Measurements from ENCODE around the gene NRBF2.
"Not testable (repeated sequence)": the region's sequence is repeated elsewhere in the genome, so short reads cannot be mapped to it uniquely, and the experiment has no call there.

NRBF2 gene

DNA sequence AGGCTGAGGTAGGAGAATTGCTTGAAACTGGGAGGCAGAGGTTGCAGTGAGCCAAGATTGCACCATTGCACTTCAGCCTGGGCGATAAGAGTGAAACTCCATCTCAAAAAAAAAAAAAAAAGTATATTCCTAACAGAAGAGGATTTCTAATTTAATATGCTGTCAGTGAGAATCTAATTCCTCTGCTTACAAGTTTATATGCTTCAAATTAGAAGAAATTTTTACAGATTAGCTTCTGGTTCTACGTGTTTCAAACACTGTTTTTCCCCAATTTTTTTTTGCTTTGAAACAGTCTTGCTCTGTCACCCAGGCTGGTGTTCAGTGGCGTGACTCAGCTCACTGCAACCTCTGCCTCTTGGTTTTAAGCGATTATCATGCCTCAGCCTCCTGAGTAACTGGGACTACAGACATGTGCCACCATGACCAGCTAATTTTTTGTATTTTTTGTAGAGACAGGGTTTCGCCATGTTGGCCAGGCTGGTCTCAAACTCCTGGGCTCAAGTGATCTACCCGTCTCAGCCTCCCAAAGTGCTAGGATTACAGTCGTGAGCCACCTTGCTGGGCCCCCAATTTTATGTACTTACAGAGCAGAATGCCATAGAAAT lies 30.7 kb upstream of the NRBF2 start:
- H2BK120ac ChIP-seq (ENCODE audit: insufficient read depth, low read length, poor library complexity); H4K8ac ChIP-seq (ENCODE audit: low read depth, low read length); H2AK5ac ChIP-seq (ENCODE audit: low read length); H4K12ac ChIP-seq (ENCODE audit: low read depth, low read length); H2BK12ac ChIP-seq (ENCODE audit: low read length); H2AFZ ChIP-seq (ENCODE audit: insufficient read depth, low read length, poor library complexity); H3K79me1 ChIP-seq (ENCODE audit: low read length); H3K4me3 ChIP-seq (ENCODE audit: low read depth, low read length); H3K27me3 ChIP-seq (ENCODE audit: insufficient read depth, low read length); H3K23ac ChIP-seq (ENCODE audit: low read length); H3K4me2 ChIP-seq (ENCODE audit: low read length); H2BK5ac ChIP-seq (ENCODE audit: low read depth, low read length, poor library complexity); H3K4me1 ChIP-seq (ENCODE audit: control insufficient read depth in 1 of 2, insufficient read depth in 2 of 2, low read length in 2 of 2); H3K79me2 ChIP-seq (ENCODE audit: control insufficient read depth, insufficient read depth, low read length, poor library complexity); H3K27ac ChIP-seq (ENCODE audit: low read depth, low read length); H3K9ac ChIP-seq (ENCODE audit: low read length); H3K18ac ChIP-seq (ENCODE audit: low read length); H3K36me3 ChIP-seq (ENCODE audit: control insufficient read depth in 1 of 2, insufficient read depth in 2 of 2, low read length in 2 of 2); H3K4ac ChIP-seq (ENCODE audit: low read depth, low read length); H3K9me3 ChIP-seq (ENCODE audit: insufficient read depth, low read depth, low read length); H3K14ac ChIP-seq (ENCODE audit: low read length); H4K91ac ChIP-seq (ENCODE audit: low read depth, low read length): not testable (repeated sequence)
- peak; percentile 62 to 64 for DNase-seq
- WGBS (ENCODE audit: extremely low coverage, insufficient coverage, insufficient read length): no CpG with 5 or more reads among the region's 7 CpGs

DNA sequence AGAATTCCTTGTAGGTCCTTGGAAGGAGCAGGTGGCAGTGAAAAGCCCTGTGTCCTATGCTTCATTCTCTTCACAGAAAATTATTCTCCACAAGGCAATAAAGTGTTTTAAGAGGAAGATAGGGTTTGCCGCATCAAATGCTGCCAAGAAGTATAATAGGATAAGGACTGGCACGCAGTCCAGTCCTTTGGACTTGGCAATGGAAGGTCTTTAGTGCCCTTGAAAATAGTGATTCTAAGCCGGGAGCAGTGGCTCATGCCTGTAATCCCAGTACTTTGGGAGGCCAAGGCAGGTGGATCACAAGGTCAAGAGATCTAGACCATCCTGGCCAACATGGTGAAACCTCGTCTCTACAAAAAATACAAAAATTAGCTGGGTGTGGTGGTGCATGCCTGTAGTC lies 29.9 kb upstream of the NRBF2 start:
- no CpG with 5 or more reads among the region's 4 CpGs for WGBS (ENCODE audit: extremely low coverage, insufficient coverage, insufficient read length)
- not testable (repeated sequence) for H3K14ac ChIP-seq (ENCODE audit: low read length); H3K23ac ChIP-seq (ENCODE audit: low read length); H2BK12ac ChIP-seq (ENCODE audit: low read length); H3K27me3 ChIP-seq (ENCODE audit: insufficient read depth, low read length); H3K18ac ChIP-seq (ENCODE audit: low read length); H2BK120ac ChIP-seq (ENCODE audit: insufficient read depth, low read length, poor library complexity); DNase-seq; H3K9ac ChIP-seq (ENCODE audit: low read length); H4K91ac ChIP-seq (ENCODE audit: low read depth, low read length); H2BK5ac ChIP-seq (ENCODE audit: low read depth, low read length, poor library complexity); H3K27ac ChIP-seq (ENCODE audit: low read depth, low read length); H3K4ac ChIP-seq (ENCODE audit: low read depth, low read length); H3K36me3 ChIP-seq (ENCODE audit: control insufficient read depth in 1 of 2, insufficient read depth in 2 of 2, low read length in 2 of 2); H4K8ac ChIP-seq (ENCODE audit: low read depth, low read length); H3K79me2 ChIP-seq (ENCODE audit: control insufficient read depth, insufficient read depth, low read length, poor library complexity); H4K12ac ChIP-seq (ENCODE audit: low read depth, low read length); H3K79me1 ChIP-seq (ENCODE audit: low read length); H3K4me2 ChIP-seq (ENCODE audit: low read length); H2AFZ ChIP-seq (ENCODE audit: insufficient read depth, low read length, poor library complexity); H2AK5ac ChIP-seq (ENCODE audit: low read length); H3K4me1 ChIP-seq (ENCODE audit: control insufficient read depth in 1 of 2, insufficient read depth in 2 of 2, low read length in 2 of 2); H3K9me3 ChIP-seq (ENCODE audit: insufficient read depth, low read depth, low read length); H3K4me3 ChIP-seq (ENCODE audit: low read depth, low read length)

DNA sequence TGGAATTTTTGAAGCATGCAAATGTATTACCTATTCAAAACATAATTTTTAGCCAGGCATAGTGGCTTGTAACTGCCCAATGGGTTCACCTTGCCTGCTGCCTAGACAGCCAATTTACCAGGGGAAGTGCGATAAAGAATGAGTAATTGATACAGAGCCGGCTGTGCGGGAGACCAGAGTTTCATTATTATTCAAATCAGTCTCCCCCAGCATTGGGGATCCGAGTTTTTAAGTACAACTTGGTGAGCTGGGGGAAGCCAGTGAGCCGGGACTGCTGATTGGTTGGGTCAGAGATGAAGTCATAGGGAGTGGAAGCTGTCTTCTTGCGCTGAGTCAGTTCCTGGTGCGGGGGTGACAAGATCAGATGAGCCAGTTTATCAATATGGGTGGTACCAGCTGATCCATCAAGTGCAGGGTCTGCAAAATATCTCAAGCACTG lies 29.1 kb upstream of the NRBF2 start:
- DNase-seq: no peak
- no peaks in the 10 kb centered on the region for H3K36me3 ChIP-seq (ENCODE audit: control insufficient read depth in 1 of 2, insufficient read depth in 2 of 2, low read length in 2 of 2)
- no peak overlapping the region for H2BK120ac ChIP-seq (ENCODE audit: insufficient read depth, low read length, poor library complexity)
- no peak overlapping the region for H3K9ac ChIP-seq (ENCODE audit: low read length)
- no CpG with 5 or more reads among the region's 7 CpGs for WGBS (ENCODE audit: extremely low coverage, insufficient coverage, insufficient read length)
- H4K8ac ChIP-seq (ENCODE audit: low read depth, low read length): no peak overlapping the region
- H3K18ac ChIP-seq (ENCODE audit: low read length): no peak overlapping the region
- no peaks in the 10 kb centered on the region for H3K27me3 ChIP-seq (ENCODE audit: insufficient read depth, low read length)
- no peak overlapping the region for H2BK5ac ChIP-seq (ENCODE audit: low read depth, low read length, poor library complexity)
- H2BK12ac ChIP-seq (ENCODE audit: low read length): no peak overlapping the region
- H2AK5ac ChIP-seq (ENCODE audit: low read length): no peak overlapping the region
- H3K79me2 ChIP-seq (ENCODE audit: control insufficient read depth, insufficient read depth, low read length, poor library complexity): no peaks in the 10 kb centered on the region
- H3K79me1 ChIP-seq (ENCODE audit: low read length): no peaks in the 10 kb centered on the region
- H3K4me2 ChIP-seq (ENCODE audit: low read length): no peak overlapping the region
- H3K4ac ChIP-seq (ENCODE audit: low read depth, low read length): no peak overlapping the region
- H3K4me3 ChIP-seq (ENCODE audit: low read depth, low read length): no peak overlapping the region
- no peak overlapping the region for H3K14ac ChIP-seq (ENCODE audit: low read length)
- no peak overlapping the region for H3K27ac ChIP-seq (ENCODE audit: low read depth, low read length)
- no peaks in the 10 kb centered on the region for H3K9me3 ChIP-seq (ENCODE audit: insufficient read depth, low read depth, low read length)
- H3K23ac ChIP-seq (ENCODE audit: low read length): no peak overlapping the region
- H3K4me1 ChIP-seq (ENCODE audit: control insufficient read depth in 1 of 2, insufficient read depth in 2 of 2, low read length in 2 of 2): peaks cover 0 to 4% of the 10 kb centered on the region in 2 experiments
- H4K91ac ChIP-seq (ENCODE audit: low read depth, low read length): no peak overlapping the region
- no peak overlapping the region for H4K12ac ChIP-seq (ENCODE audit: low read depth, low read length)
- H2AFZ ChIP-seq (ENCODE audit: insufficient read depth, low read length, poor library complexity): no peak overlapping the region

DNA sequence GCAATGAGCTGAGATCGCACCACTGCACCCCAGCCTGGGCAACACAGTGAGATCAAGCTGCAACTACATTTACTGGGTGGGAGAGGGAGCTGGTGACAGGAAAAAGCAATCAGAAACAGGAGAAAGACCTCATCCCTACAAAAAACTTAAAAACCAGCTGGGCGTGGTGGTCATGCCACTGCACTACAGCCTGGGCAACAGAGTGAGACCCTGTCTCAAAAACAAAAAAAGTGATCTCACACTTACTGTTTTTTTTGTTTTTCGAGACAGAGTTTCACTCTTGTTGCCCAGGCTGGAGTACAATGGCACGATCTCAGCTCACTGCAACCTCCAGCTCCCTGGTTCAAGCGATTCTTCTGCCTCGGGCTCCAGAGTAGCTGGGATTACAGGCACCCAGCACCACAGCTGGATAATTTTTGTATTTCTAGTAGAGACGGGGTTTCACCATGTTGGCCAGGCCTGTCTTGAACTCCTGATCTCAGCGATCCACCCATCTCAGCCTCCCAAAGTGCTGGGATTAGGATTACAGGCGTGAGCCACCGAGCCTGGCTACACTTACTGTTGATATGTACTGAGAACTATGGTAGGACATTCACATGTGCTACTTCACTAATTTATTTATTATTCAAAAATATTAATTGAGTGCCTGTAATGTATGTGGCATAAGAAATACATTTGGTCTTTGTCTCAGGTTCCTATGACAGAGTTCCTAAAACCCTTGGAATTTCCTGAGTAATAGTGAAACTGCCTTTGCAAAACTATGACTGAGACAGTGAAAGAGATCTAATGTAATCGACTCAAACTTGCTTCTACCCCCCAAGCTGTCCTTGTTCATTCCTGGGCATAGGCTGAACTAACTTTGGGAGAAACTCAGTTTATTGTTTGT lies 27.7 kb upstream of the NRBF2 start:
- Histone ChIP-seq H2BK120ac (ENCODE audit: insufficient read depth, low read length, poor library complexity) (peak overlapping the region; percentile 18), H3K4ac (ENCODE audit: low read depth, low read length) (no peak overlapping the region), H3K4me1 (ENCODE audit: control insufficient read depth in 1 of 2, insufficient read depth in 2 of 2, low read length in 2 of 2) (peaks cover 0 to 4% of the 10 kb centered on the region in 2 experiments), H3K18ac (ENCODE audit: low read length) (no peak overlapping the region), H3K14ac (ENCODE audit: low read length) (no peak overlapping the region), H3K4me3 (ENCODE audit: low read depth, low read length) (no peak overlapping the region), H4K91ac (ENCODE audit: low read depth, low read length) (no peak overlapping the region), H3K27me3 (ENCODE audit: insufficient read depth, low read length) (no peaks in the 10 kb centered on the region), H3K4me2 (ENCODE audit: low read length) (no peak overlapping the region), H2BK5ac (ENCODE audit: low read depth, low read length, poor library complexity) (no peak overlapping the region), H3K79me1 (ENCODE audit: low read length) (no peaks in the 10 kb centered on the region), H3K36me3 (ENCODE audit: control insufficient read depth in 1 of 2, insufficient read depth in 2 of 2, low read length in 2 of 2) (no peaks in the 10 kb centered on the region), H4K12ac (ENCODE audit: low read depth, low read length) (no peak overlapping the region), H3K9me3 (ENCODE audit: insufficient read depth, low read depth, low read length) (no peaks in the 10 kb centered on the region), H2BK12ac (ENCODE audit: low read length) (no peak overlapping the region), H3K23ac (ENCODE audit: low read length) (no peak overlapping the region), H3K79me2 (ENCODE audit: control insufficient read depth, insufficient read depth, low read length, poor library complexity) (no peaks in the 10 kb centered on the region), H4K8ac (ENCODE audit: low read depth, low read length) (no peak overlapping the region), H3K9ac (ENCODE audit: low read length) (no peak overlapping the region), H2AK5ac (ENCODE audit: low read length) (no peak overlapping the region), H2AFZ (ENCODE audit: insufficient read depth, low read length, poor library complexity) (no peak overlapping the region), H3K27ac (ENCODE audit: low read depth, low read length) (no peak overlapping the region)
- no peak for DNase-seq
- WGBS (ENCODE audit: extremely low coverage, insufficient coverage, insufficient read length): no CpG with 5 or more reads among the region's 11 CpGs
